NCI-H128 (cell line): ENCODE data around the gene STUB1.

Experiments used
- DNase-seq: peaks from one replicate; lab custom pipeline; 2025; ENCODE audit not compliant: unreplicated experiment; lab: John Stamatoyannopoulos, UW

The STUB1 gene

DNA sequence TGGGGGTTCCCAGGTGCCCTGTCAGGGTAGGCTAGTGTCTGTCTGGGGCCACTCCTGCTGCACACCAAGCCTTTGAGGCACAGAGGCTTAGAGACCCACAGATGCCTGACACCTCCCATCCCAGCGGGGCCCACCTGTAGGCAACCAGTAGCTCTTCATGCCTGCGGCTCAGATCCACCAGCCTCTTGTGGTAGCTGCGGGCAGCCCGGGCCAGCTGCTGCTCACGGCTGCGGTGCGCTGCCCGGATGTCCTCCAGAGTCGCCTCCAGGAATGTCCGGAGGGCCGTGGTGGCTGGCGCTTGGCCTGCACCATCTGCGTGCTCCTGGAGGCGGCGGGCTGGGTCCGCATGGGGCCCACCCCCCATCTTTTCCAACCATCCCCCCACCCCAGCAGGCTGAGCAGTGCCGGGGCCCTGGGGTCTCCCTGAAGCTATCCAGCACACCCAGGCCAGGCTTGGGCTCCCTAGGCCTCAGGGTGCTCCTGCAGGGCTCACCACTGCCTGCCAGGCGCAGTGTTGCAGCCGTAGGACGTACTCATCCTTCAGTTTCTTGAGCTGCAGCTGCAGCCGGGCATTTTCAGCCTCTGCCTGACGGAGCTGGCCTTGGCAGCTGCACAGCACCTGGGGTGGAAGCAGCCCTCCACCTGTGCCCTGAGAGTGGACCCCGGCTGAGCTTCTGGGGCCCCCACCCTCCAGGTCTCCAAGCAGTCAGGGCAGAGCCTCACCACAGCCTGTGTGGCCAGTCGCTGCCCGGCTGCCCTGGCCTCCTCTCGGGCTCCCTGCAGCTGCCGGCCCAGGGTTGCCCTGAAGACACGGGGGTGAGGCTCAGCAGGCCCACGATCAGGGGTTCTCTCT is 44.2 kb downstream of the STUB1 start:
- no peak for DNase-seq

GRCh38 chr16:725041-725376 is 44.8 kb downstream of the STUB1 start:
- no peak for DNase-seq

DNA sequence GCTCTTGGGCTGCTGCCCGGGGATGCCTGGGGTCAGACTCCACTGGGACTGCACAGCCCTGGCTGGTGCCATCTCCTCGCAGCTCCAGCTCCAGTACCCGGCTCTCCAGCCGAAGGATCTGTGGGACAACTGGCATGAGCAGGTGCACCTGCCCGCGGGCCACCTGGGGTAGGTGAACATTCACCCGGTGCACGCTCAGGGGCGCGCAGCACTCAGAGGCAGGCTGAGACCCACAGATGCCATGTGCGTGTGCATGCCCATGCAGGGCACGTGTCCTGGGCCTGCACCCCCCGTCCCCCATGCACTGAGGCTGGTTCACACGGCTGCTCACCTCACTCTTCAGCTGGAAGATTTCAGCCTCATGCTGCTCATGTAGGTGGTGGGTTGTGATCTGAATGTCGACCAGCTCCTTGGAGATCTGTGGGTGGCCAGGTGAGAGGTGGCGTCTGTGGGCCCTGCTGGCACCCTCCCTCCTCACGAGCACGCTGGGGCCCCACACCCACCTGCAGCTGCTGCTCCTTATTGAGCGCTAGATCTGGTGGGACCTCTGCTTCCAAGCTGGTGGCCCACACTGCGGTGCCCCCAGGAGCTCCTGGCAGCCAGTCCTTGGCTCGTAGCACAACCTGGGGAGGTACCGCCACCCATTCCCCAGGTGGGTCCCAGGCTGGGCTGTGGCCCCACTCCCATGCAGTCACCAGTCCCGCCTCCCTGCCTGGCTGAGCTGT is 45.4 kb downstream of the STUB1 start:
- no peak for DNase-seq

- DNase-seq: no peak
Observed at GRCh38 chr16:726188-726437, 45.9 kb downstream of the STUB1 start.

DNA sequence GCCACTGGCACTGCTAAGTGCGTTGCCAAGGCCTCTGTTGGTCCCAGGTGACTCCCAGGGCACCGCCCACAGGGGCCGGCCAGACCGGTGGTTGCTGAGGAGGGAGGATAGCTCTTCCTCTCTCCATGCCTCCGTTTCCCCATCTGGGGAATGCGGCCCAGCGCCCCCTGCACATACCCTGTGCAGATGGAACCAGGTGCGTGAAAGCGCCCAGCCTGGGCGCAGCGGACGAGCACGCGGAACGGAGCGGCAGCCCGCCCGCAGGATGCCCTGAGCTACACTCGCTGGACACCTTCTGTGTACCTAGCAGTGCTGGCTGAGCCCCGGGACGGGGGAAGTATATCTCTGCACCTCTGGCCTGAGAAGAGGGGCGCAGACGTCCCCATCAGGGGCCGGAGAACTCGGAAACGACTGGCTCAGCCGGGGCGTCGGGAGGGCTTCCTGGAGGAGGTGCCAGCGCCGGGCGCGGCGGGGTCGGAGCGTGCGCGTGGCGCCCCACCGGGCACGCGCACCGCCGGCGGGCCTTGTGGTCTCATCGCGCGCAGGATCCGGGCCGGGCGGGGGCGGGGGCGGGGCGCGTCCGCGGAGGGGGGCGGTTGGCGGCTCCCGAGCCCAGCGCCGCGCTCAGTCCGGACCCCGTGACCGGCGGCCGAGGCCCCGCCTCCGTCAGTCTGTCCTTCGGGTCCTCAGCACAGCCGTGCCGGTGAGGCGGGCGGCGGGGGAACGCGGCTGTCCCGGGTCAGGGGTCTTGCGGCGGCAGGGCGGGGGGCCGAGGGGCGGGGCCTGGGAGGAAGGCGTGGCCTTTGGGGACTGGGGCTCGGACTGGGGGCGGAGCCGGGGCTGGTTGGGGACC is 46.5 kb downstream of the STUB1 start, which contains the start of the genes CCDC78 and HAGHL:
Gene CCDC78 (minus strand): TSS at position 6 of the 853 bp plus-strand sequence. CDS start 76 bp downstream, outside the sequence.
Gene HAGHL (plus strand): TSS at position 669 of the 853 bp plus-strand sequence. CDS start 404 bp downstream, outside the sequence.
- DNase-seq: no peak

- DNase-seq: no peak
Observed at GRCh38 chr16:727291-727977, 47.2 kb downstream of the STUB1 start.

- no peak for DNase-seq
Observed at GRCh38 chr16:728131-728889, 48.1 kb downstream of the STUB1 start.

DNA sequence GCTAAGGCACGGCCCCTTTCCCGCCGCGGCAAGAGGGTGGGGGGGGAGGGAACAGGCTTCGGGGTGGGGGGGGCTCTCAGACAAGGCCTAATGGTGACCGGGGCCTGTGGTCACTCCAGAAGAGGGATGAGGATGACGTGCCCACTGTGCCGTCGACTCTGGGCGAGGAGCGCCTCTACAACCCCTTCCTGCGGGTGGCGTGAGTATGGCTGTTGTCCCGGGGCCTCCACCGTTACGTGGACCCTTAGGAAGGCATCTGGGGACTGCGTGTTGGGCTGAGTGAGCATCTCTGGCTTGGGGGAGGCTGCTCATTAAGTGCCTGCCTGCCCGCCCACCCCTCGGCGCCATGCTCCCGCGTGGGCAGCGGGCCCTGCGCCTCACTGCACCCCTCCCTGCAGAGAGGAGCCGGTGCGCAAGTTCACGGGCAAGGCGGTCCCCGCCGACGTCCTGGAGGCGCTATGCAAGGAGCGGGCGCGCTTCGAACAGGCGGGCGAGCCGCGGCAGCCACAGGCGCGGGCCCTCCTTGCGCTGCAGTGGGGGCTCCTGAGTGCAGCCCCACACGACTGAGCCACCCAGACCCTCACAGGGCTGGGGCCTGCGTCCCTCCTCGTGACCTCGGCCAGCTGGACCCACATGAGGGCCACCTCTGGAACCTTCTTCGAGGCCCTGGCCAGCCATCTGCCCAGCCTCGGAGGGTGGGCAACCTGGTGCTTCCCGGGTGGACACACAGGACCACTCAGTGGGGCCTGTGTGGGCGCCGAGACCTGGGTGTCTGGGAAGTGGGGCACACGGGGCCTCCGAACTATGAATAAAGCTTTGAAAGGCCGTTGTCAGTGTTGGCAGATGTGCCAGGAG is 48.9 kb downstream of the STUB1 start:
- DNase-seq: no peak

GRCh38 chr16:729768-730665 is 49.8 kb downstream of the STUB1 start:
- DNase-seq: no peak

DNA sequence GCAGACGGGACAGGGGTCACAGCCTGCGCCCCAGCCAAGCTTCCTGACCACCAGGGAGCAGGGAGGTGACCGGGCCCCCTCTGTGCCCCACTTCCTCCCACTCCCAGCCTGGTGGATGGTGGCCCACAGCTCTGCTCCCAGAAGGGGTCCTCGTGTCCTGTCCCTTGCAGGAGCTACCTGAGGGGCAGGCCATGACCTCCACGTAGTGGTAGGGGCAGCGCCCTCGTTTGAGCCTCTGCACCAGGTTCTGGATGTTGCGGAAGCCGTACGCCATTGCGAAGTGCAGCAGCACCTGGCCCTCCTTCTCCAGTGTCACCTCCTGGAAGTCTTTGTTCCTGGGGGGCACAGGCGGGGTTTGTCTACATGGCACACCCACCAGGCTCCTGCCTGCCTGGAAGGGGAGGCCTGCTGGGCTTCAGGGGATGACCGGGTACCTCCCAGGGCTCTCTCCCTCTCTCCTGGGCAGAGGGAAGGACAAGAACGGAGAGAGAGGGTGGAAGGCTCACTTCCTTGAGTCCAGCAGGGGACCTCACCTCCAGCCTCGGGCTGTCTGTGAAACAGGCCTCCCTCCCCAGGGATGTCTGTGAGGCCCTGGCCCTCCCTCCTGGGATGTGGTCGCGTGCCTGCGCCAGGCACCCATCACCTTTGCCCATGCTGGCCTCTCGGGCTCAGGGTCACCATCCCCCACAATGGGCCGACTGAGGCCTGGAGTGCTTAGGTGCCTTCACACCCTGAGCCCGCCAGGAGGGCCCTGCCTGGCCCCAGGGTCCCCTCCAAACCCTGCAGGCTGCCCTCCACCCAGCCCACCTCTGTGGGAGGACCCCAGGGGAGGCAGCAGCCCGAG is 50.7 kb downstream of the STUB1 start:
- no peak for DNase-seq

GRCh38 chr16:732332-732731 is 52.1 kb downstream of the STUB1 start:
- DNase-seq: no peak
